Astrocyte (in vitro differentiated cells and primary cell): Measurements from ENCODE around the gene FBXL4.

ENCODE experiments used
- EZH2 ChIP-seq: IDR thresholded peaks from 2 replicates; pipeline ENCODE4 v1.6.1; 2012; ENCODE audit warnings: mild to moderate bottlenecking, low read length, inconsistent platforms; ENCODE audit not compliant: insufficient read depth
- TF ChIP-seq, protein P1 (sequence below): IDR thresholded peaks from 2 replicates; pipeline ENCODE4 v1.5.1; 2011; ENCODE audit warnings: low read depth, mild to moderate bottlenecking, inconsistent platforms, low read length, moderate library complexity; ENCODE audit not compliant: insufficient read depth

DNA sequence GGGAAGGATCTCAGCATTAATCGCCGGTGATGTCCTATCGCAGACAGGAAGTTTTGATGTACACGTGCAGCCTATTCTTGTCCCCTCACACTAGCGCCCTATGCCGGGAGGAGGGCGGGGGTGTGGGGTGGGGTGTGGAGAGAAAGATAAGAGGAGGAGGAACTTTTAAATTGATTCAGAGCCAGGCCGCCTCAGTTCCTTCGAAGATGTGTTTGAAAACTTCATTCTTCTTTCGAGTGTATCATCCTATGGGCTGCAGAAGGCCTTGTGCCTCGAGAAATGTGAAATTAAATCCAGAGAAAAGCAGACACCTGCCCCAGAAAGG, 115.8 kb downstream of the FBXL4 start:
- no peak for TF ChIP-seq EZH2
- TF ChIP-seq, protein P1, sequence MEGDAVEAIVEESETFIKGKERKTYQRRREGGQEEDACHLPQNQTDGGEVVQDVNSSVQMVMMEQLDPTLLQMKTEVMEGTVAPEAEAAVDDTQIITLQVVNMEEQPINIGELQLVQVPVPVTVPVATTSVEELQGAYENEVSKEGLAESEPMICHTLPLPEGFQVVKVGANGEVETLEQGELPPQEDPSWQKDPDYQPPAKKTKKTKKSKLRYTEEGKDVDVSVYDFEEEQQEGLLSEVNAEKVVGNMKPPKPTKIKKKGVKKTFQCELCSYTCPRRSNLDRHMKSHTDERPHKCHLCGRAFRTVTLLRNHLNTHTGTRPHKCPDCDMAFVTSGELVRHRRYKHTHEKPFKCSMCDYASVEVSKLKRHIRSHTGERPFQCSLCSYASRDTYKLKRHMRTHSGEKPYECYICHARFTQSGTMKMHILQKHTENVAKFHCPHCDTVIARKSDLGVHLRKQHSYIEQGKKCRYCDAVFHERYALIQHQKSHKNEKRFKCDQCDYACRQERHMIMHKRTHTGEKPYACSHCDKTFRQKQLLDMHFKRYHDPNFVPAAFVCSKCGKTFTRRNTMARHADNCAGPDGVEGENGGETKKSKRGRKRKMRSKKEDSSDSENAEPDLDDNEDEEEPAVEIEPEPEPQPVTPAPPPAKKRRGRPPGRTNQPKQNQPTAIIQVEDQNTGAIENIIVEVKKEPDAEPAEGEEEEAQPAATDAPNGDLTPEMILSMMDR, result no peak
